Subcutaneous abdominal adipose tissue (tissue), 5 donors: Measurements from ENCODE around the gene RBP5.

ENCODE experiments used
- H3K27ac ChIP-seq: one replicate; pipeline ENCODE4 v1.7.0; 2013; ENCODE audit warnings: low read depth, mild to moderate bottlenecking, inconsistent platforms, low read length, moderate library complexity
- H3K27me3 ChIP-seq, 5 donors: one replicate each; pipeline ENCODE4 v1.7.0; 2013; ENCODE audit warnings: low read length in 5 of 5, inconsistent platforms in 1 of 5; ENCODE audit not compliant: control insufficient read depth in 5 of 5, insufficient read depth in 4 of 5
- H3K36me3 ChIP-seq, 5 donors: one replicate each; pipeline ENCODE4 v1.7.0; 2013; ENCODE audit warnings: low read length in 5 of 5; ENCODE audit not compliant: control insufficient read depth in 5 of 5, insufficient read depth in 5 of 5
- H3K4me1 ChIP-seq, 5 donors: one replicate each; pipeline ENCODE4 v1.7.0; 2013; ENCODE audit warnings: low read length in 5 of 5, mild to moderate bottlenecking in 3 of 5, moderate library complexity in 1 of 5; ENCODE audit not compliant: control insufficient read depth in 5 of 5, insufficient read depth in 5 of 5
- H3K4me3 ChIP-seq, 5 donors: one replicate each; pipeline ENCODE4 v1.7.0; 2013; ENCODE audit warnings: low read length in 5 of 5, low read depth in 1 of 5
- H3K9ac ChIP-seq, 5 donors: one replicate each; pipeline ENCODE4 v1.7.0; 2013; ENCODE audit warnings: low read length in 5 of 5, mild to moderate bottlenecking in 4 of 5, moderate library complexity in 3 of 5
- H3K9me3 ChIP-seq, 5 donors: one replicate each; pipeline ENCODE4 v1.7.0; 2013; ENCODE audit warnings: low read length in 5 of 5; ENCODE audit not compliant: control insufficient read depth in 5 of 5
- donor health status: healthy.
- donor health status: healthy.
- donor health status: healthy.
- donor health status: healthy.
- donor health status: healthy.

Gene RBP5

GRCh38 chr12:7127916-7128626, 618 bp downstream of the RBP5 start:
- H3K4me3 ChIP-seq: peak overlapping the region in 3 of 5 donors; percentile 17 to 61 (median 29)
- no peaks in the 10 kb centered on the region for H3K36me3 ChIP-seq
- H3K27ac ChIP-seq: no peak overlapping the region
- H3K27me3 ChIP-seq: peaks cover 10 to 37% (median 28%) of the 10 kb centered on the region in 5 donors
- H3K4me1 ChIP-seq: peaks cover 8 to 42% (median 34%) of the 10 kb centered on the region in 5 donors
- no peaks in the 10 kb centered on the region for H3K9me3 ChIP-seq
- H3K9ac ChIP-seq: no peak overlapping the region

GRCh38 chr12:7125632-7126227, 3.0 kb downstream of the RBP5 start:
- Histone ChIP-seq H3K27ac (no peak overlapping the region), H3K4me3 (no peak overlapping the region), H3K4me1 (peaks cover 3 to 48% (median 40%) of the 10 kb centered on the region in 5 donors), H3K9ac (no peak overlapping the region), H3K9me3 (no peaks in the 10 kb centered on the region), H3K36me3 (no peaks in the 10 kb centered on the region), H3K27me3 (peaks cover 8 to 22% (median 16%) of the 10 kb centered on the region in 5 donors)

- Histone ChIP-seq H3K36me3 (no peaks in the 10 kb centered on the region), H3K9me3 (no peaks in the 10 kb centered on the region), H3K4me3 (no peak overlapping the region), H3K4me1 (peaks cover 0 to 32% (median 24%) of the 10 kb centered on the region in 5 donors), H3K27me3 (peaks cover 2 to 13% (median 10%) of the 10 kb centered on the region in 5 donors), H3K9ac (no peak overlapping the region), H3K27ac (no peak overlapping the region)
Observed at GRCh38 chr12:7123806-7124522, 4.7 kb downstream of the RBP5 start.

- Histone ChIP-seq H3K9ac (no peak overlapping the region), H3K4me1 (peaks cover 0 to 23% (median 15%) of the 10 kb centered on the region in 5 donors), H3K27ac (no peak overlapping the region), H3K4me3 (no peak overlapping the region), H3K9me3 (no peaks in the 10 kb centered on the region), H3K36me3 (no peaks in the 10 kb centered on the region), H3K27me3 (peaks cover 0 to 6% (median 4%) of the 10 kb centered on the region in 5 donors)
Observed at GRCh38 chr12:7122811-7123769, 5.6 kb downstream of the RBP5 start.

GRCh38 chr12:7121324-7121723, 7.4 kb downstream of the RBP5 start:
- peaks cover 0 to 4% (median 0%) of the 10 kb centered on the region in 5 donors for H3K27me3 ChIP-seq
- peaks cover 0 to 3% (median 0%) of the 10 kb centered on the region in 5 donors for H3K36me3 ChIP-seq
- no peak overlapping the region for H3K4me3 ChIP-seq
- peaks cover 0 to 22% (median 14%) of the 10 kb centered on the region in 5 donors for H3K4me1 ChIP-seq
- no peak overlapping the region for H3K27ac ChIP-seq
- no peaks in the 10 kb centered on the region for H3K9me3 ChIP-seq
- H3K9ac ChIP-seq: no peak overlapping the region

- Histone ChIP-seq H3K27ac (no peak overlapping the region), H3K4me3 (no peak overlapping the region), H3K36me3 (peaks cover 0 to 7% (median 0%) of the 10 kb centered on the region in 5 donors), H3K9me3 (no peaks in the 10 kb centered on the region), H3K4me1 (peaks cover 0 to 22% (median 14%) of the 10 kb centered on the region in 5 donors), H3K9ac (no peak overlapping the region), H3K27me3 (peaks cover 0 to 4% (median 0%) of the 10 kb centered on the region in 5 donors)
Observed at GRCh38 chr12:7120166-7120565, 8.5 kb downstream of the RBP5 start.

GRCh38 chr12:7118881-7119280, 9.8 kb downstream of the RBP5 start:
- Histone ChIP-seq H3K27me3 (peaks cover 0 to 2% (median 0%) of the 10 kb centered on the region in 5 donors), H3K4me3 (no peak overlapping the region), H3K36me3 (peaks cover 0 to 7% (median 0%) of the 10 kb centered on the region in 5 donors), H3K9ac (no peak overlapping the region), H3K4me1 (peaks cover 0 to 19% (median 14%) of the 10 kb centered on the region in 5 donors), H3K9me3 (no peaks in the 10 kb centered on the region), H3K27ac (no peak overlapping the region)

GRCh38 chr12:7117670-7118069, 11.0 kb downstream of the RBP5 start:
- Histone ChIP-seq H3K27me3 (peaks cover 0 to 2% (median 0%) of the 10 kb centered on the region in 5 donors), H3K9ac (no peak overlapping the region), H3K27ac (no peak overlapping the region), H3K36me3 (peaks cover 0 to 7% (median 0%) of the 10 kb centered on the region in 5 donors), H3K4me3 (no peak overlapping the region), H3K4me1 (peaks cover 0 to 12% (median 9%) of the 10 kb centered on the region in 5 donors), H3K9me3 (no peaks in the 10 kb centered on the region)

GRCh38 chr12:7116916-7117315, 11.8 kb downstream of the RBP5 start:
- Histone ChIP-seq H3K9me3 (no peaks in the 10 kb centered on the region), H3K4me3 (no peak overlapping the region), H3K27me3 (peaks cover 0 to 2% (median 0%) of the 10 kb centered on the region in 5 donors), H3K4me1 (peaks cover 2 to 8% (median 3%) of the 10 kb centered on the region in 5 donors), H3K36me3 (peaks cover 0 to 7% (median 0%) of the 10 kb centered on the region in 5 donors), H3K9ac (no peak overlapping the region), H3K27ac (no peak overlapping the region)
